Ishikawa (cell line): ENCODE measurements around the gene VWF.

Experiments used
- CEBPB ChIP-seq: IDR thresholded peaks from 2 replicates; pipeline ENCODE4 v1.6.1; 2012
- EP300 ChIP-seq: IDR thresholded peaks from 2 replicates; pipeline ENCODE4 v1.6.1; 2012; ENCODE audit warnings: borderline replicate concordance
- FOXM1 ChIP-seq: IDR thresholded peaks from 2 replicates; pipeline ENCODE4 v1.6.1; 2012; ENCODE audit warnings: low read depth, borderline replicate concordance
- RAD21 ChIP-seq: IDR thresholded peaks from 2 replicates; pipeline ENCODE4 v1.6.1; 2012; ENCODE audit warnings: low read depth
- TCF12 ChIP-seq: IDR thresholded peaks from 2 replicates; pipeline ENCODE4 v1.6.1; 2012; ENCODE audit warnings: low read depth
- TEAD4 ChIP-seq: IDR thresholded peaks from 2 replicates; pipeline ENCODE4 v1.6.1; 2012
- ZBTB7A ChIP-seq: IDR thresholded peaks from 2 replicates; pipeline ENCODE4 v1.6.1; 2012; ENCODE audit warnings: low read depth
- TF ChIP-seq, protein P1 (sequence below): IDR thresholded peaks from 2 replicates; pipeline ENCODE4 v1.6.1; 2012; ENCODE audit warnings: low read depth, mild to moderate bottlenecking
- TF ChIP-seq, protein P2 (sequence below): IDR thresholded peaks from 2 replicates; pipeline ENCODE4 v1.6.1; 2012

DNA sequence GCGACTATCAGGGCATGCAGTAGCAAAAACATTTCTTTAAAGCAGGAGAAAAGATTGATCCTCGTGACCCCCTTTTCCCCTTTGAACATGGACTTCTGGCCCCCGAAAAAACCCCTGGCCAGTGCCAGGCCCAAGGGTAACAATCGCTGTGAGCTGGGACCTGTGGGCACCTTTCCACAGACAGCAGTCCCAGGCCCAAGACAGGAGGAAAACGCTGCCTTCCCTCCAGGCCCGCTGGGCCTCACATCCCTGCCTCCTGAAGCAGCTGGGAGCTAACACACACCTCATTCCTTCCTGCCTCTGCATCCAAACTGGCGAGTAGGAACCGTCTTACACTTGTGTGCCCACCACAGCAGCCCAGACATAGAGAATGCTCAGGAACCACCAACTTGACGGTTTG is 1.2 kb downstream of the VWF start:
- no peak for TF ChIP-seq EP300
- TF ChIP-seq CEBPB, result no peak
- TF ChIP-seq, protein P1, sequence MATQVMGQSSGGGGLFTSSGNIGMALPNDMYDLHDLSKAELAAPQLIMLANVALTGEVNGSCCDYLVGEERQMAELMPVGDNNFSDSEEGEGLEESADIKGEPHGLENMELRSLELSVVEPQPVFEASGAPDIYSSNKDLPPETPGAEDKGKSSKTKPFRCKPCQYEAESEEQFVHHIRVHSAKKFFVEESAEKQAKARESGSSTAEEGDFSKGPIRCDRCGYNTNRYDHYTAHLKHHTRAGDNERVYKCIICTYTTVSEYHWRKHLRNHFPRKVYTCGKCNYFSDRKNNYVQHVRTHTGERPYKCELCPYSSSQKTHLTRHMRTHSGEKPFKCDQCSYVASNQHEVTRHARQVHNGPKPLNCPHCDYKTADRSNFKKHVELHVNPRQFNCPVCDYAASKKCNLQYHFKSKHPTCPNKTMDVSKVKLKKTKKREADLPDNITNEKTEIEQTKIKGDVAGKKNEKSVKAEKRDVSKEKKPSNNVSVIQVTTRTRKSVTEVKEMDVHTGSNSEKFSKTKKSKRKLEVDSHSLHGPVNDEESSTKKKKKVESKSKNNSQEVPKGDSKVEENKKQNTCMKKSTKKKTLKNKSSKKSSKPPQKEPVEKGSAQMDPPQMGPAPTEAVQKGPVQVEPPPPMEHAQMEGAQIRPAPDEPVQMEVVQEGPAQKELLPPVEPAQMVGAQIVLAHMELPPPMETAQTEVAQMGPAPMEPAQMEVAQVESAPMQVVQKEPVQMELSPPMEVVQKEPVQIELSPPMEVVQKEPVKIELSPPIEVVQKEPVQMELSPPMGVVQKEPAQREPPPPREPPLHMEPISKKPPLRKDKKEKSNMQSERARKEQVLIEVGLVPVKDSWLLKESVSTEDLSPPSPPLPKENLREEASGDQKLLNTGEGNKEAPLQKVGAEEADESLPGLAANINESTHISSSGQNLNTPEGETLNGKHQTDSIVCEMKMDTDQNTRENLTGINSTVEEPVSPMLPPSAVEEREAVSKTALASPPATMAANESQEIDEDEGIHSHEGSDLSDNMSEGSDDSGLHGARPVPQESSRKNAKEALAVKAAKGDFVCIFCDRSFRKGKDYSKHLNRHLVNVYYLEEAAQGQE, result no peak
- TF ChIP-seq, protein P2, sequence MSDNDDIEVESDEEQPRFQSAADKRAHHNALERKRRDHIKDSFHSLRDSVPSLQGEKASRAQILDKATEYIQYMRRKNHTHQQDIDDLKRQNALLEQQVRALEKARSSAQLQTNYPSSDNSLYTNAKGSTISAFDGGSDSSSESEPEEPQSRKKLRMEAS, result no peak
- TF ChIP-seq ZBTB7A, result no peak
- TF ChIP-seq TCF12, result no peak
- no peak for TF ChIP-seq RAD21
- TF ChIP-seq FOXM1, result no peak
- no peak for TF ChIP-seq TEAD4
